ENCODE data around the gene TRMO.

TRMO gene

DNA sequence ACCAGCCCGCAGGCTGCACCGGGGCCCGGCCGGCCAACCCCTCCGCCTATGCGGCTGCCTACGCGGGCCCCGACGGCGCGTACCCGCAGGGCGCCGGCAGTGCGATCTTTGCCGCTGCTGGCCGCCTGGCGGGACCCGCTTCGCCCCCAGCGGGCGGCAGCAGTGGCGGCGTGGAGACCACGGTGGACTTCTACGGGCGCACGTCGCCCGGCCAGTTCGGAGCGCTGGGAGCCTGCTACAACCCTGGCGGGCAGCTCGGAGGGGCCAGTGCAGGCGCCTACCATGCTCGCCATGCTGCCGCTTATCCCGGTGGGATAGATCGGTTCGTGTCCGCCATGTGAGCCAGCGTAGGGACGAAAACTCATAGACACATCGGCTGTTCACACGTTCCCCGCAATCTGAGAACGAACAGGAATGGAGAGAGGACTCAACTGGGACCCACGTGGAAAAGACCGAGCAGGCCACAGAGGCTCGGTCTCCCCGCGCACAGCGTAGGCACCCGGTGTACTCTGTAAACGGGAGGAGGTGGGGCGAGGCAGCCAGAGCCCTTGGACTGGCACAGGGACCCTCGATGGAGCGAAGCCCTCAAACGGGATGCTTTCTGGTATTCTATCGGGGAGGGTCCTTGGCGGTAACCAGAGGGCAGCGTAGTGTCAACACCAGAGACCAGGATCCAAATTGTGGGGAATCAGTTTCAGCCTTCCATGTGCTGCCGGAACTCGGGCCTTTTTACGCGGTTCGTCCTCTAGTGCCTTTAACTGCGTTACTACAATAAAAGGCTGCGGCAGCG lies 67.4 kb downstream of the TRMO start:
- Histone ChIP-seq H3K27ac (no peak overlapping the region), H3K9me3 (replicated peaks in 1 of 11) (peaks cover 40 to 58% (median 47%) of the 10 kb centered on the region in 11 experiments), H3K4me2 (no peak overlapping the region), H3K4me3 (peak overlapping the region in 5 of 10 experiments; percentile 22 to 54 (median 29); a peak in 6 of 20 replicates), H3K4me1 (no peaks in the 10 kb centered on the region), H3K27me3 (peaks cover 95 to 100% (median 100%) of the 10 kb centered on the region in 11 experiments), H3K36me3 (no peaks in the 10 kb centered on the region; a peak in 2 of 22 replicates), H4K20me1 (no peaks in the 10 kb centered on the region), H3K9ac (no peak overlapping the region)
- TF ChIP-seq Cebpa-rat (IDR thresholded peaks at IDR 0.05) = no peak

Measured in BLaER1 treated with 17β-estradiol and CSF1 and Interleukin-3, amounts not matched to agents 10 nM and 100 nM (cell line).